Ectodermal cell (in vitro differentiated cells): ENCODE results near the gene SLC32A1. TPM values are rescaled to one million over a fixed set of nuclear protein-coding genes. Genes with fewer than 3 reads are reported as not detected.
A peak's percentile ranks its signal among the peaks of the same experiment; 100 is the strongest.

Source experiments
- H3K27ac ChIP-seq: 2 replicates; pipeline ENCODE4 v1.7.0; 2013; ENCODE audit warnings: mild to moderate bottlenecking, low read depth, low read length; ENCODE audit not compliant: insufficient read depth, poor library complexity, severe bottlenecking
- H3K27me3 ChIP-seq: 2 replicates; pipeline ENCODE4 v1.7.0; 2013; ENCODE audit warnings: mild to moderate bottlenecking, low read length; ENCODE audit not compliant: insufficient read depth, control insufficient read depth, poor library complexity, severe bottlenecking
- H3K36me3 ChIP-seq: one replicate; pipeline ENCODE4 v1.7.0; 2013; ENCODE audit warnings: low read length; ENCODE audit not compliant: control insufficient read depth, insufficient read depth
- H3K4me1 ChIP-seq: one replicate; pipeline ENCODE4 v1.7.0; 2013; ENCODE audit warnings: low read length; ENCODE audit not compliant: control insufficient read depth, insufficient read depth
- H3K4me3 ChIP-seq: 2 replicates; pipeline ENCODE4 v1.7.0; 2013; ENCODE audit warnings: low read depth, low read length, control low read depth; ENCODE audit not compliant: insufficient read depth
- H3K9me3 ChIP-seq: 2 replicates; pipeline ENCODE4 v1.7.0; 2013; ENCODE audit warnings: mild to moderate bottlenecking, low read length, moderate library complexity; ENCODE audit not compliant: control insufficient read depth
- WGBS, 2 experiments: methylation state at CpG; one replicate each; pipeline ENCODE4 v1.1.7; 2013; ENCODE audit warnings: missing lambda C conversion rate in 2 of 2; 5-methylcytosine and 5-hydroxymethylcytosine counted together
- polyA plus RNA-seq, 4 experiments: library from polyadenylated mRNA; stranded (reverse); fragments of 50-300 nt; gene quantifications; one replicate each; pipeline ENCODE4 v1.2.3, GENCODE V29; 2013

Gene SLC32A1
- polyA plus RNA-seq (2013, experiment 1 of 4): 0.15 TPM
- polyA plus RNA-seq (2013, experiment 2 of 4): 0.14 TPM
- polyA plus RNA-seq (2013, experiment 3 of 4): 0.32 TPM
- 0.16 TPM for polyA plus RNA-seq (2013, experiment 4 of 4)

GRCh38 chr20:38723848-38724625, at the start of gene SLC32A1:
SLC32A1 (plus strand) TSS chr20:38724486; CDS start chr20:38724725, 239 bp downstream.
- H3K27me3 ChIP-seq: peaks cover 100% of the 10 kb centered on the region
- H3K36me3 ChIP-seq: no peaks in the 10 kb centered on the region
- WGBS, 2 experiments: 0 to 1% methylated on average over 76 of the region's 76 CpGs
- peak within 1 kb of the TSS; percentile 24 for H3K4me3 ChIP-seq
- peaks cover 35% of the 10 kb centered on the region for H3K4me1 ChIP-seq
- H3K27ac ChIP-seq: no peak within 1 kb of the TSS
- H3K9me3 ChIP-seq: no peaks in the 10 kb centered on the region

GRCh38 chr20:38674765-38675133, 49.5 kb upstream of the SLC32A1 start:
- H3K27me3 ChIP-seq: peaks cover 58% of the 10 kb centered on the region
- H3K9me3 ChIP-seq: no peaks in the 10 kb centered on the region
- H3K4me3 ChIP-seq: peak overlapping the region; percentile 25
- no peaks in the 10 kb centered on the region for H3K4me1 ChIP-seq
- 58 to 60% methylated on average over 13 of the region's 13 CpGs for WGBS, 2 experiments
- H3K36me3 ChIP-seq: no peaks in the 10 kb centered on the region
- no peak overlapping the region for H3K27ac ChIP-seq

- 86 to 87% methylated on average over 5 of the region's 5 CpGs for WGBS, 2 experiments
- Histone ChIP-seq H3K27me3 (peaks cover 53% of the 10 kb centered on the region), H3K4me3 (no peak overlapping the region)
Measured at GRCh38 chr20:38676576-38676975, 47.7 kb upstream of the SLC32A1 start.

GRCh38 chr20:38680500-38681306, 43.6 kb upstream of the SLC32A1 start:
- Histone ChIP-seq H3K27me3 (peaks cover 49% of the 10 kb centered on the region), H3K4me1 (no peaks in the 10 kb centered on the region), H3K36me3 (no peaks in the 10 kb centered on the region), H3K4me3 (no peak overlapping the region), H3K27ac (no peak overlapping the region), H3K9me3 (no peaks in the 10 kb centered on the region)
- 51 to 53% methylated on average over 9 of the region's 9 CpGs for WGBS, 2 experiments

More at GRCh38 chr20:38676576-38676975, 47.7 kb upstream of the SLC32A1 start:
- H3K27ac ChIP-seq: no peak overlapping the region
- no peaks in the 10 kb centered on the region for H3K4me1 ChIP-seq
- H3K36me3 ChIP-seq: no peaks in the 10 kb centered on the region
- no peaks in the 10 kb centered on the region for H3K9me3 ChIP-seq

GRCh38 chr20:38685271-38685670, 39.0 kb upstream of the SLC32A1 start:
- 58 to 89% methylated on average over 1 to 2 of the region's 2 CpGs for WGBS, 2 experiments
- Histone ChIP-seq H3K27me3 (peaks cover 71% of the 10 kb centered on the region), H3K4me3 (no peak overlapping the region), H3K36me3 (no peaks in the 10 kb centered on the region), H3K4me1 (no peaks in the 10 kb centered on the region), H3K9me3 (no peaks in the 10 kb centered on the region), H3K27ac (no peak overlapping the region)

GRCh38 chr20:38685853-38686473, 38.3 kb upstream of the SLC32A1 start:
- Histone ChIP-seq H3K4me1 (no peaks in the 10 kb centered on the region), H3K4me3 (no peak overlapping the region), H3K27ac (no peak overlapping the region), H3K36me3 (no peaks in the 10 kb centered on the region), H3K27me3 (peaks cover 77% of the 10 kb centered on the region), H3K9me3 (no peaks in the 10 kb centered on the region)
- WGBS, 2 experiments: 16 to 18% methylated on average over 14 of the region's 14 CpGs

GRCh38 chr20:38692436-38693411, 31.6 kb upstream of the SLC32A1 start:
- no peak overlapping the region for H3K4me3 ChIP-seq
- H3K4me1 ChIP-seq: no peaks in the 10 kb centered on the region
- no peak overlapping the region for H3K27ac ChIP-seq
- no peaks in the 10 kb centered on the region for H3K36me3 ChIP-seq
- H3K27me3 ChIP-seq: peaks cover 33% of the 10 kb centered on the region
- H3K9me3 ChIP-seq: no peaks in the 10 kb centered on the region
- WGBS, 2 experiments: 45 to 50% methylated on average over 13 of the region's 13 CpGs

- Histone ChIP-seq H3K4me3 (no peak overlapping the region), H3K9me3 (no peaks in the 10 kb centered on the region), H3K36me3 (no peaks in the 10 kb centered on the region), H3K27ac (no peak overlapping the region), H3K4me1 (peaks cover 17% of the 10 kb centered on the region), H3K27me3 (peaks cover 7% of the 10 kb centered on the region)
- WGBS, 2 experiments: 90 to 91% methylated on average over 9 of the region's 9 CpGs
Measured at GRCh38 chr20:38697306-38697705, 27.0 kb upstream of the SLC32A1 start.

- H3K27me3 ChIP-seq: peaks cover 7% of the 10 kb centered on the region
- H3K36me3 ChIP-seq: no peaks in the 10 kb centered on the region
- no peaks in the 10 kb centered on the region for H3K9me3 ChIP-seq
- H3K27ac ChIP-seq: no peak overlapping the region
- no peak overlapping the region for H3K4me3 ChIP-seq
- peaks cover 17% of the 10 kb centered on the region for H3K4me1 ChIP-seq
- 88 to 92% methylated on average over 15 of the region's 15 CpGs for WGBS, 2 experiments
Measured at GRCh38 chr20:38698541-38698940, 25.7 kb upstream of the SLC32A1 start.
